Measurements from ENCODE around the gene DDX4. TPM values are rescaled to one million over a fixed set of nuclear protein-coding genes. Genes with fewer than 3 reads are reported as not detected.
"Not testable (repeated sequence)": the region's sequence is repeated elsewhere in the genome, so short reads cannot be mapped to it uniquely, and the experiment has no call there.

DDX4 gene
- total RNA-seq, 1 donor from 2014 or later: not detected

- no peaks in the 10 kb centered on the region for H3K27me3 Mint-ChIP-seq (ENCODE audit: unreplicated experiment)
- no peaks in the 10 kb centered on the region for H3K4me1 Mint-ChIP-seq (ENCODE audit: unreplicated experiment)
- DNase-seq (ENCODE audit: low spot score): no peak
- TF ChIP-seq CTCF (IDR thresholded peaks at IDR 0.05; ENCODE audit: unreplicated experiment): no peak
- H3K27ac Mint-ChIP-seq (ENCODE audit: unreplicated experiment): no peak overlapping the region
- no peaks in the 10 kb centered on the region for H3K9me3 Mint-ChIP-seq (ENCODE audit: unreplicated experiment)
- H3K4me3 Mint-ChIP-seq (ENCODE audit: unreplicated experiment): no peak overlapping the region
- H3K36me3 Mint-ChIP-seq (ENCODE audit: low read depth, unreplicated experiment): no peaks in the 10 kb centered on the region
Observed at GRCh38 chr5:55749387-55749786, 11.5 kb downstream of the DDX4 start.

- DNase-seq (ENCODE audit: low spot score): no peak
- TF ChIP-seq CTCF (IDR thresholded peaks at IDR 0.05; ENCODE audit: unreplicated experiment): no peak
- H3K4me1 Mint-ChIP-seq (ENCODE audit: unreplicated experiment): no peaks in the 10 kb centered on the region
- no peak overlapping the region for H3K4me3 Mint-ChIP-seq (ENCODE audit: unreplicated experiment)
- H3K36me3 Mint-ChIP-seq (ENCODE audit: low read depth, unreplicated experiment): no peaks in the 10 kb centered on the region
- H3K27ac Mint-ChIP-seq (ENCODE audit: unreplicated experiment): no peak overlapping the region
- H3K27me3 Mint-ChIP-seq (ENCODE audit: unreplicated experiment): no peaks in the 10 kb centered on the region
- no peaks in the 10 kb centered on the region for H3K9me3 Mint-ChIP-seq (ENCODE audit: unreplicated experiment)
Observed at GRCh38 chr5:55750063-55750462, 12.2 kb downstream of the DDX4 start.

GRCh38 chr5:55750499-55750898 is 12.6 kb downstream of the DDX4 start:
- Mint-ChIP-seq H3K27ac (ENCODE audit: unreplicated experiment) (no peak overlapping the region), H3K36me3 (ENCODE audit: low read depth, unreplicated experiment) (no peaks in the 10 kb centered on the region), H3K27me3 (ENCODE audit: unreplicated experiment) (no peaks in the 10 kb centered on the region), H3K9me3 (ENCODE audit: unreplicated experiment) (no peaks in the 10 kb centered on the region), H3K4me3 (ENCODE audit: unreplicated experiment) (no peak overlapping the region), H3K4me1 (ENCODE audit: unreplicated experiment) (no peaks in the 10 kb centered on the region)
- TF ChIP-seq CTCF (IDR thresholded peaks at IDR 0.05; ENCODE audit: unreplicated experiment): no peak
- DNase-seq (ENCODE audit: low spot score): no peak

GRCh38 chr5:55758231-55758630 is 20.4 kb downstream of the DDX4 start:
- Mint-ChIP-seq H3K36me3 (ENCODE audit: low read depth, unreplicated experiment) (no peaks in the 10 kb centered on the region), H3K4me3 (ENCODE audit: unreplicated experiment) (no peak overlapping the region), H3K9me3 (ENCODE audit: unreplicated experiment) (no peaks in the 10 kb centered on the region), H3K27ac (ENCODE audit: unreplicated experiment) (no peak overlapping the region), H3K27me3 (ENCODE audit: unreplicated experiment) (peaks cover 4% of the 10 kb centered on the region), H3K4me1 (ENCODE audit: unreplicated experiment) (no peaks in the 10 kb centered on the region)
- no peak for TF ChIP-seq CTCF (IDR thresholded peaks at IDR 0.05; ENCODE audit: unreplicated experiment)
- no peak for DNase-seq (ENCODE audit: low spot score)

- no peak overlapping the region for H3K27ac Mint-ChIP-seq (ENCODE audit: unreplicated experiment)
- no peak for TF ChIP-seq CTCF (IDR thresholded peaks at IDR 0.05; ENCODE audit: unreplicated experiment)
- no peak for DNase-seq (ENCODE audit: low spot score)
- no peaks in the 10 kb centered on the region for H3K9me3 Mint-ChIP-seq (ENCODE audit: unreplicated experiment)
- no peak overlapping the region for H3K4me3 Mint-ChIP-seq (ENCODE audit: unreplicated experiment)
- peaks cover 4% of the 10 kb centered on the region for H3K27me3 Mint-ChIP-seq (ENCODE audit: unreplicated experiment)
- H3K36me3 Mint-ChIP-seq (ENCODE audit: low read depth, unreplicated experiment): no peaks in the 10 kb centered on the region
- H3K4me1 Mint-ChIP-seq (ENCODE audit: unreplicated experiment): no peaks in the 10 kb centered on the region
Observed at GRCh38 chr5:55758714-55759113, 20.9 kb downstream of the DDX4 start.

- H3K27ac Mint-ChIP-seq (ENCODE audit: unreplicated experiment); H3K9me3 Mint-ChIP-seq (ENCODE audit: unreplicated experiment); DNase-seq (ENCODE audit: low spot score); H3K4me1 Mint-ChIP-seq (ENCODE audit: unreplicated experiment); H3K27me3 Mint-ChIP-seq (ENCODE audit: unreplicated experiment); H3K36me3 Mint-ChIP-seq (ENCODE audit: low read depth, unreplicated experiment); H3K4me3 Mint-ChIP-seq (ENCODE audit: unreplicated experiment): not testable (repeated sequence)
Observed at GRCh38 chr5:55761721-55762120, 23.9 kb downstream of the DDX4 start.
